Neural progenitor cell (in vitro differentiated cells): Measurements from ENCODE around the gene PFN4.

Source experiments
- CTCF ChIP-seq: fragments of 200-600 bp; sonication (generic); IDR thresholded peaks from 2 replicates; pipeline ENCODE4 v1.5.1; 2017; ENCODE audit warnings: antibody characterized with exemption, mild to moderate bottlenecking
- EZH2 ChIP-seq: fragments of 200-600 bp; sonication (generic); IDR thresholded peaks from 2 replicates; pipeline ENCODE4 v1.6.1; 2017; ENCODE audit warnings: antibody characterized with exemption, mild to moderate bottlenecking, moderate library complexity
- EZH2phosphoT487 ChIP-seq: fragments of 200-600 bp; sonication (generic); IDR thresholded peaks from 2 replicates; pipeline ENCODE4 v1.6.1; 2017; ENCODE audit warnings: antibody characterized with exemption

- TF ChIP-seq CTCF: no peak
- TF ChIP-seq EZH2phosphoT487: no peak
- TF ChIP-seq EZH2: no peak
Measured at GRCh38 chr2:24101992-24102391, 21.1 kb downstream of the PFN4 start.
